ENCODE measurements around the gene CCL1.

The CCL1 gene

GRCh38 chr17:34367486-34368195 is 4.6 kb upstream of the CCL1 start:
- TF ChIP-seq CTCF (IDR thresholded peaks at IDR 0.05; ENCODE audit: low read depth, low read length), result no peak
- DNase-seq, result no peak
- H3K36me3 ChIP-seq, result no peaks in the 10 kb centered on the region
- peaks cover 6% of the 10 kb centered on the region; the same call in 1 of the 2 replicates for H3K27me3 ChIP-seq
- H3K4me3 ChIP-seq (ENCODE audit: low read depth, low read length), result no peak overlapping the region
- H3K9me3 ChIP-seq, result no peaks in the 10 kb centered on the region
- no peaks in the 10 kb centered on the region for H3K4me1 ChIP-seq

GRCh38 chr17:34366529-34367107 is 3.6 kb upstream of the CCL1 start:
- Histone ChIP-seq H3K36me3 (no peaks in the 10 kb centered on the region), H3K4me1 (no peaks in the 10 kb centered on the region), H3K9me3 (no peaks in the 10 kb centered on the region), H3K4me3 (ENCODE audit: low read depth, low read length) (no peak overlapping the region), H3K27me3 (peaks cover 6% of the 10 kb centered on the region; the same call in 1 of the 2 replicates)
- DNase-seq, result no peak
- no peak for TF ChIP-seq CTCF (IDR thresholded peaks at IDR 0.05; ENCODE audit: low read depth, low read length)

- no peak for TF ChIP-seq CTCF (IDR thresholded peaks at IDR 0.05; ENCODE audit: low read depth, low read length)
- Histone ChIP-seq H3K9me3 (no peaks in the 10 kb centered on the region), H3K36me3 (no peaks in the 10 kb centered on the region), H3K4me3 (ENCODE audit: low read depth, low read length) (no peak overlapping the region), H3K27me3 (peaks cover 6% of the 10 kb centered on the region; the same call in 1 of the 2 replicates), H3K4me1 (no peaks in the 10 kb centered on the region)
- no peak for DNase-seq
Observed at GRCh38 chr17:34366010-34366409, 3.0 kb upstream of the CCL1 start.

GRCh38 chr17:34365340-34365739 is 2.3 kb upstream of the CCL1 start:
- Histone ChIP-seq H3K27me3 (peaks cover 6% of the 10 kb centered on the region; the same call in 1 of the 2 replicates), H3K4me3 (ENCODE audit: low read depth, low read length) (no peak overlapping the region), H3K9me3 (no peaks in the 10 kb centered on the region), H3K4me1 (no peaks in the 10 kb centered on the region), H3K36me3 (no peaks in the 10 kb centered on the region)
- no peak for DNase-seq
- no peak for TF ChIP-seq CTCF (IDR thresholded peaks at IDR 0.05; ENCODE audit: low read depth, low read length)

- TF ChIP-seq CTCF (IDR thresholded peaks at IDR 0.05; ENCODE audit: low read depth, low read length), result no peak
- H3K36me3 ChIP-seq, result no peaks in the 10 kb centered on the region
- H3K27me3 ChIP-seq, result peaks cover 6% of the 10 kb centered on the region; the same call in 1 of the 2 replicates
- H3K4me3 ChIP-seq (ENCODE audit: low read depth, low read length), result no peak overlapping the region
- no peaks in the 10 kb centered on the region for H3K4me1 ChIP-seq
- H3K9me3 ChIP-seq, result no peaks in the 10 kb centered on the region
- no peak for DNase-seq
Observed at GRCh38 chr17:34364751-34365150, 1.7 kb upstream of the CCL1 start.

- Histone ChIP-seq H3K9me3 (no peaks in the 10 kb centered on the region), H3K4me3 (ENCODE audit: low read depth, low read length) (no peak overlapping the region), H3K4me1 (no peaks in the 10 kb centered on the region), H3K27me3 (no peaks in the 10 kb centered on the region; the same call in 1 of the 2 replicates), H3K36me3 (no peaks in the 10 kb centered on the region)
- peak; percentile 86 for DNase-seq
- TF ChIP-seq CTCF (IDR thresholded peaks at IDR 0.05; ENCODE audit: low read depth, low read length), result peak; percentile 100
Observed at GRCh38 chr17:34361478-34362061, 1.5 kb downstream of the CCL1 start.
